Endothelial cell of hepatic sinusoid (primary cell): Measurements from ENCODE around the gene ARHGEF4.

Experiments used
- in situ Hi-C: cut with HindIII; loops from 2 replicates; pipeline ENCODE4 v1.10.0; 2017; ENCODE audit warnings: low sequenced_read_pairs

Gene ARHGEF4

DNA sequence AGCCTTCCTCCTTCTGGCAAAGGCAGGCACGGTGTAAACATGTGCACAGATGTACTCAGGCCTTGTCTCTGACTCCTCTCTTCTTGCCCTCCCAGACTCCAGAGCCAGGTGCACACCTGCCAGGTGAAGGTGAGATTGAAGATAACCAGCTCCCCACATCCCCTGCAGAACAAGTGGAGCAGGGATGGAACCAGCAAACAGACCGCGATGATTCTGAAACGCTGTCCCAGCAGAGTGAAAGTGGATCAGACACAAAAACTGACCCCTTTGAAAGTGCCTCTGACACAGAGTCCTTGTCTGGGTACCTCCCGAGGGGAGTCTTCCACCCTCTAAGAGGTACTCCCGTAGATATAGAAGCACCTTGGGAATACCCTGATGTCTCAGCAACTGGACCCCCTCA lies 77.2 kb downstream of the ARHGEF4 start:
- in situ Hi-C loops: no loop called here

DNA sequence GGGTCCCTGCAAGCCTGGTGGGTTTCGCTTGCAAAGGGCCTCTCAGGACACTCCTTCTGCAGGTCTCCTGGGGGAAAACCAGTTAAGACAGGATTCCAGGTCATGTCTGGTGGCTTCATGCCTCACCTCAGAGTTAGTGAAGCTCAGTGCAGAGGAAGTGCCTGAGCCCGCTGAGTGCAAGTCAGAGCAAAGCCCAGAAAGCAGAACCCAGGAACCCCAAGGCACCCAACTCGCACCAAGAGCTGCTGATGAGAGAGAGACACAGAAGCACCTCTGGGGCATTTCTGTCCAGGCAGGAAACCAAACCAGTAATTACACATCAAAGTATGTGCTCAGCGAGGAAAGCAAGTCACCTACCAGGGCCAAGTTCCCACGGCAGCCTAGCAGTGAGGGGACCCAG lies 78.4 kb downstream of the ARHGEF4 start:
- in situ Hi-C loops: no loop called here

DNA sequence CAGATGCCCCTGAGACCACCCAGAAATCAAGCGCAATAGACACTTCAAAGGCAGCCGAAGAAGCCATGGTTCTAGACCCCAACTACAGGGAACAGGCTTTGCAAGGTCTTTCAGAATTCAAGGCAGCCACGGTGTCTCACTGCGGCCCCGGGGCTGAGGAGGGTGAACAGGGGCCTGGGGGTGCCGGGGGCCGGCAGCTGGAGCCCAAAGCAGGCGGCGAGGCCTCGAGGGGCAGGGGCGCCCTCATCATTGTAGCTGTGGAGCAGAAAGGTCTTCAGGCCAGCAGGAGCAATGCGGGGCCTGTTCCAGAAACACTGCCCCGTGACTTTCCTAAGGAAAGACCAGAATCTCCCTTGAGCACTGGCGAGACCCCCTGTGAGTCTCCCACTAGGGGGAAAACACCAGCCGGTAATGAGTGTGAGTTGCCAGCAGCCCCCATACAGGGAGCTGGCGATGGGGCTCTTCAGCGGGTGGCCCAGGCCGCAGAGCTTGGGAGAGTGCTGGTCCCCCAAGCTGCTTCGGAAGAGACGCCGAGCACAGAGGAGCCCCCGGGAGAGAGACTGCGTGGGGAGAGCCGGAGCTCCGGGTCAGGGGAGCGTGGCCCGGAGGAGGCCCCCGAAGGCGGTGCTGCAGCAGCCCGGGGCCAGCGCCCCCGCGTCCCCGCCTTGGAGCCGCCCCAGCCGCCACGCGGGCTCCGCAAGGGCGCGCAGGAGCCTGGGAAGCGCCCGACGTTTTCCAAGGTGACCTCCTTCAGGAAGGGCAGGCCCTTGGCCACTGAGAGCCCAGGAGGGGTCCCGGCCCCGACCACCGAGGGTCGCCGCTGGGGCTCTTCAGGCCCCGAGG lies 79.1 kb downstream of the ARHGEF4 start:
- in situ Hi-C loops: no loop called here

DNA sequence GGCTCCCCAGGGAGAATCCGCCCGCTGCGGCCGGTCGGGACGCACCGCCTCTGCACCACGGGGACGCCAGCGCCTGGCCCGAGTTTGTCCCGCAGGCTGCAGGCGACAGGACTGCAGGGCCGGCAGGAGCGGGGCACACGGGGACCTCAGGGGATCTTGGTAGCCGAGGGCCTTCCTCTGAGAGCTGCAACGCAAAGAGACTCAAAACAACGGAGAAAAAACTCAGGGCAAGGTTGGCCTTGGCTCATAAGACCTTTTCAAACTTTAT lies 79.7 kb downstream of the ARHGEF4 start:
- in situ Hi-C loops: no loop called here

DNA sequence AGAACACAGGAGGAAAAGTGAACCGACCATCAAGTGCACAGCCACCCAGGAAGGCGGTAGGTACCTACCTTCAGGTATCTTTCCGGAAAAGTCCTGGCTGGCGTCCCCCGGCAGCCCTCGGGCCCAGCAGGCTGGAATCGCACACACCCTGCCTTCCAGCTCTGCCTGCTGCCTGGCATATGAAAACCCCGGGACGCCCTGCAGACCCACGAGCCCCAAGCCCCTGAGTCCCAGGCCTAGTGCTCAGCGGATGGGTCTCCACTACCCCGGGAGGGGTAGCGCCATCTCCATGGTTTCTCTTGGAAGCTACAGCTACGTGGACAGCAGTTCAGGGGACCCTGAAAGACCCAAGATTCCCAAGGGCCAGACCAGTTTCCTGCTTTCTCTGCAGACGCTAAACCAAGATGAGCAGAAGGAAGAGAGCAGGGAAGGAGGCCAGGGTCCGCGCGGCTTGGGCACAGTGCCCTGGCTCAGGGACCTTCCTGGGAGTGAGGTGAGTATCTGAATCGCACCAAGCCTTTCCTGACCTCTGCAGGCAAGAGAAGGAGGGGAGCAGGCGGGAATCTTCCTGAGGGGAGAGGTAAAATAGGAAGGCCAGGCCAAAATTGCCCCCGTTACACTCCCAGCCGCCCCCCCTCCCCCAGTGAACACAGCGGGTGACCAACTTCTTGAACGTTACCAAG lies 80.4 kb downstream of the ARHGEF4 start:
- in situ Hi-C loops: no loop called here

GRCh38 chr2:130918393-130918792 lies 81.7 kb downstream of the ARHGEF4 start:
- in situ Hi-C loops: no loop called here

GRCh38 chr2:130920415-130921163 lies 83.9 kb downstream of the ARHGEF4 start:
- in situ Hi-C loops: no loop called here

- in situ Hi-C loops: no loop called here
Measured at GRCh38 chr2:130921164-130921476, 84.4 kb downstream of the ARHGEF4 start.

GRCh38 chr2:130922417-130922816 lies 85.7 kb downstream of the ARHGEF4 start:
- in situ Hi-C loops: no loop called here

- in situ Hi-C loops: no loop called here
Measured at GRCh38 chr2:130928385-130928784, 91.7 kb downstream of the ARHGEF4 start.

GRCh38 chr2:130930740-130931659 lies 94.3 kb downstream of the ARHGEF4 start:
- in situ Hi-C loops: no loop called here

GRCh38 chr2:130933501-130933900 lies 96.8 kb downstream of the ARHGEF4 start:
- in situ Hi-C loops: no loop called here

DNA sequence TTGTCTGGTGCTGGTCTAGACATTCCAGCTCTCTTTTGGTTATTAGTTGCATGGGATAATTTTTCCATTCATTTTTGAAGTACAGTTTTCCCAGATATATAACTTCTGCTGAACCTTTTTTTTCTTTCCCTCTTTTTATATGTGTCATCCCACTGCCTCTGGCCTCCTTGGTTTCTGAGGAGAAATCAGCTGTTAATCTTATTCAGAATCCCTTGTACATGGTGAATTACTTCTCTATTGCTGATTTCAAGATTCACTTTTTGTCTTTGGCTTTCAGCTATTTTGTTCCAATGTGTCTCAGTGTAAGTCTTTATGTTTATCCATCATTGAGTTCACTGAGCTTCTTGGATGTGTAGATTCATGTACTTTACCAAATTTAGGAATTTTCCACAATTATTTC lies 99.7 kb downstream of the ARHGEF4 start:
- in situ Hi-C loops: no loop called here

GRCh38 chr2:130947967-130948366 lies 111.3 kb downstream of the ARHGEF4 start:
- in situ Hi-C loops: no loop called here

GRCh38 chr2:130949954-130950353 lies 113.2 kb downstream of the ARHGEF4 start:
- in situ Hi-C loops: no loop called here

DNA sequence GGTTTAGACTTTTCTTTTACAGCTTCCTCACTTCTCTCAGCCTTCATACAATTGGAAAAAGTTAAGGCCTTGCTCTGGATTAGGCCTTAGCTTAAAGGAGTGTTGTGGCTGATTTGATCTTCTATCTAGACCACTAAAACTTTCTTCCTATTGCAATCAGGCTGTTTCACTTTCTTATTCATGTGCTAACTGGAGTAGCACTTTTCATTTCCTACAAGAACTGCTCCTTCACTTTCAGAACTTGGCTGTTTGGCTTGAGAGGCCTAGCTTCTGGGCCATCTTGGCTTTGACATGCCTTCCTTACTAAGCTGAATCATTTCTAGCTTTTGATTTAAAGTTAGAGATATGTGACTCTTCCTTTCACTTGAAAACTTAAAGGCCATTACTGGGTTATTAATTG lies 114.3 kb downstream of the ARHGEF4 start:
- in situ Hi-C loops: no loop called here

DNA sequence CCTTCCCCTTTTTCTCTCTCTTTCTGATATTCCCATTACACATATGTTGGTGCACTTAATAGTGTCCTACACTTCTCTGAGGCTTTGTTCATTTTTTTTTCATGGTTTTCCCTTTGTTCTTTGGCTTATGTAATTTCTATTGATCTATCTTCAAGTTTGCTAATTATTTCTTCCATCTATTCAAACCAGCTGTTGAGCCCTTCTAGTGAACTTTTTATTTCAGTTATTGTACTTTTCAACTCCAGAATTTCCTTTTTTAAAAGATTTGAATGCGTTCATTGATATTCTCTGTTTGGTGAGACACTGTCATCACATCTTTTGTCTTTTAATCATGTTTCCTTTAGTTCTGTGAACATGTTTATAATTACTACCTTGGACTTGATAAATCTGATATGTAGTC lies 118.2 kb downstream of the ARHGEF4 start:
- in situ Hi-C loops: no loop called here

DNA sequence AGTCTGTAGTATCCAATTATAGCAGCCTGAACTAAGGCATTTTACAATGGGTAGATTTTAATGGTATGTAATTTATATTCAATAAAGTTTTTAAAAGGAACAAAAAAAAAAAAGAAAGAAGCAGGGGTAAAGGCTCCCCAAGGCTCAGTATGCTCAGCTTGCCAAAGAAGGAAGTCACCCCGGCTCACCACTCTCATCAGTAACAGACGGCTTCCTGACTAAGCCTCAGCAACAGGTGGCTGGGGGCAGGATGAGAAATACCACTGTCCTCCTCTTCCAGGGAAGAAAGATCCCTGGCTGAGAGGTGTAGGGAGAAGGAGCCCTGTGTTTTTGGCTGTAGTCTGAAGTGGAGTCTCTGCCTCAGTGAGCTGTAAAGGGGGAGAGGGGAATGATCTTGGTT lies 121.2 kb downstream of the ARHGEF4 start:
- in situ Hi-C loops: no loop called here

- in situ Hi-C loops: no loop called here
Measured at GRCh38 chr2:130963196-130963848, 126.6 kb downstream of the ARHGEF4 start.
